Activated CD4-positive, CD25-positive, alpha-beta regulatory T cell treated with anti-CD3 and anti-CD28 coated beads, Interleukin-2, amount 50 U/mL, for 24 hours (primary cell): ENCODE measurements around the gene RPS4Y1.
"Not testable (repeated sequence)": the region's sequence is repeated elsewhere in the genome, so short reads cannot be mapped to it uniquely, and the experiment has no call there.

Source experiments
- ATAC-seq, 2 donors: fragments of 150-1000 bp; cut with Tn5 transposase; one replicate each; pipeline ENCODE4 v1.10.0; 2021; ENCODE audit warnings: mild to moderate bottlenecking in 1 of 2, moderate library complexity in 1 of 2

The RPS4Y1 gene

DNA sequence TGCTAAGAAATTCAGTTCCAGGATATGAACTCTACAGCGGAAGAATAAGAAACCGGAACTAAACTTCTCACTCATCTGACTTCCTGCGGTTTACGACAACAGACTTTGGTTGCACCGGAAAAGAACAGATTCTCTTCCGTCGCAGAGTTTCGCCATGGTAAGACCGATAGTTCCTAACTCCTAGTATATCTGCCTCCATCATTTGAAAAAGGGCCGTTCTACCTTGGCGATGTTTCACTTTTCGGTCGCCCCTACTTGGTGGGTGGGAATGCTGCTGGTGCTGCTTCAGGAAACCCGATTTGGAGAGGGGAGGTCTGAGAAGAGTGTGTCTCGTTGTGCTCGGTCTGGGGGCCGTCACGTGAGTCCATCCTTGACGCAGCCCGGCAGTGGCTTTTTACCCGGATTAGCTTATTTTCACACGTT lies at the start of gene RPS4Y1:
TSS of gene RPS4Y1 (plus strand) at position 132 of the 423 bp plus-strand sequence. CDS start at position 155, 23 bp downstream.
- peak; percentile 80 to 86 for ATAC-seq

DNA sequence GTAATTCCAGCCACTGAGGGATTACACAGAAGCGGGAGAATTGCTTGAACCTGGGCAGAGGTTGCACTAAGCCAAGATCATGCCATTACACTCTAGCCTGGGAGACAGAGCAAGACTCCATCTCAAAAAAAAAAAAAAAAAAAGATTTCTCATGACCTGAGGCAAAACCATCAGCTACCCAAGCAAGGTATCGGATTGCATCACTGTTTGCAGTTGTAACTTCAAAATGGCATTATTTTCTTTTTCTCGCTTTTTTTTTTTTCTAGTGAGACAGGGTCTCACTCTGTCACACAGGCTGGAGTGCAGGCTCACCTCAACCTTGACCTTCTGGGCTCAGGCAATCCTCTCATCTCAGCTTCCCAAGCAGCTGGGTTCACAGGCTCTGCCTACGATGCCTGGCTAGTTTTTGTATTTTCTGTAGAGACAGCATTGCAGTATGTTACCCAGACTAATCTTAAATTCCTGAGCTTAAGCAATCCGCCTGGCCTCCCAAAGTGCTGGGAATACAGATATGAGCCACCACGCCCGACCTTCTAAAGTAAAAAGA lies 44.4 kb upstream of the RPS4Y1 start:
- no peak for ATAC-seq

DNA sequence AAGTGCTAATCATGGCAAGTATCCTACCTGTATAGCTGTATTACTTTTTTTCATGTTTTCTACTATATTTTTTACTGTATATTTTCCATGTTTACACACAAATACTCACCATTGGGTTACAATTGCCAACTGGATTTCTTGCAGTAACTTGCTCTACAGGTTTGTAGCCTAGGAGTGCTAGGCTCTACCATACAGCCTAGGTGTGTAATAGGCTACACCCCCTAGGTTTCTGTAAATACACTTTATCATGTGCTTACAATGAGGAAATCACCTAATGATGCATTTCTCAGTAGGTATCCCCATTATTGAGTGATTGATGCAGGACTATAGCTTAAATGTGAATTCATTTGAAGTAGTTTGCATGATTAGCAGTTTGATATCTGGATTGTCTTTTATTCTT lies 43.4 kb upstream of the RPS4Y1 start:
- no peak for ATAC-seq

DNA sequence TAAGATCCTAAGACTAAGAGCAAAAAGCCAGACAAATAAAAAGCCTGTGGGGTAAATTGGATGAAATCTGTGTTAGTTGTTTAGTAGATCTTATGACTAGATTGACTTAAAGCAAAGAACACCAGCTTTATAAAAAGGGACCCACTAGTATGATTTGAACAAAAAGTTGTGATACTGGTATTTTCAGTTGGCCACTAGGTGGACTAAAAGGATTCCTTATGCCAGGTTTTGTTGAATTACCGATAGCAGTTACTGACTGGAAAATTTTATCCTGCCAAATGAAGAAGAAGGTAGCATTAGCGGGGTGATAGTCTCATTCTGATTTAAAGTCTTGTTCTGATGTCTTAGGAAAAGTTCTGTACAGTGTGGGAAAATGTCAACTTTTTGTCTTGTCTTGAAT lies 41.2 kb upstream of the RPS4Y1 start:
- ATAC-seq = no peak

DNA sequence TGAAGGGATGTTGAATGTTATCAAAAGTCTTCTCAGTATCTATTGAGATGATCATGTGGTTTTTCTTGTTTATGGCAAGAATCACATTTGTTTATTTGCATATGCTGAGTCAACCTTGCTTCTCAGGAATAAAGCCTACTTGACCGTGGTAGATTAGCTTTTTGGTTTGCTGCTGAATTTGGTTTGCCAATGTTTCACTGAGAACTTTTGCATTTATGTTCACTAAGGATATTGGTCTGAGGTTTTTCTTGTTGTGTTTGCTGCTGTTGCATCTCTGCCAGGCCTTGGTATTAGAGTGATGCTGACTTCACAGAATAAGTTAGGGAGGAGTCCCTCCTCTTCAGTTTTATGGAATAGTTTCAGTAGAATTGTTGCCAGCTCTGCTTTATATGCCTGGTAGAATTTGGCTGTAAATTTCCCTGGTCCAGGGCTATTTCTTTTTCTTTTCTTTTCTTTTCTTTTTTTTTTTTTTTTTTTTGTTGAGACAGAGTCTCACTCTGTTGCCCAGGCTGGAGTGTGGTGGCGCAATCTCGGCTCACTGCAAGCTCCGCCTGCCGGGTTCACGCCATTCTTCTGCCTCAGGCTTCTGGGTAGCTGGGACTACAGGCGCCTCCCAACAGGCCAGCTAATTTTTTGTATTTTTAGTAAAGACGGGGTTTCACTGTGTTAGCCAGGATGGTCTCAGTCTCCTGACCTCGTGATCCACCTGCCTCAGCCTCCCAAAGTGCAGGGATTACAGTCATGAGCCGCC lies 24.1 kb upstream of the RPS4Y1 start:
- ATAC-seq = not testable (repeated sequence)

DNA sequence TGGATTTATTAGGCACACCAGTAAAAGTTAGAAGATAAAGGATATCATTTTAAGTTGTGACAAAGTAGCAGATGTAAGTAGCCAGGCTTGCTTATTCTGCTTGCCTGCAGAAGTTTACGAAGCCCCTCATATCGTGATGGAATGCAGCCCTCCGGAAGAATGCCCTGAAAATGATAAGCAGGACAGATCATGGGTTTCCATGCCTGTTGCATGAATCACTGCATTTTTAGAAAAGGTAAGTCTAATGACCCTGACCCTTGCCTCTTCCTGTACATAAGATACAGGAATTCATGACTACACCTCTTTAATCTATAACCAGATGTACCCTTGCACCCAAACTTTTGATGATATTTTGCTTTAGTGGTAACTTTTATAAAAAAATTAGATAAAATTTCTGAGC lies 16.9 kb upstream of the RPS4Y1 start:
- no peak for ATAC-seq

DNA sequence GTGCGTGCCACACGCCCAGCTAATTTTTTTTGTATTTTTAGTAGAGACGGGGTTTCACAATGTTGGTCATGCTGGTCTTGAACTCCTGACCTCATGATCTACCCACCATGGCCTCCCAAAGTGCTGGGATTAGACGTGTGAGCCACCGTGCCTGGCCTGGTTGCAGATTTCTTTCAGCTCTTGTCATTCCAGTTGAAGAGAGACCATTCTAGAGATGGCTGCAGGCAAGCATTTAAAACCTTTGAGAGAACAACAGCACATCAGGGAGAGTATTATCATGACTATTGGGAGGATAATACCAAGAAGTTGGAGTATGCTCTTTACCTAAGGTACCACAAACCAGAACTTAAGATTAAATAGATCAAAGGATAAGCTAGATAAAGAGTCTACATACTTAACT lies 12.9 kb upstream of the RPS4Y1 start:
- ATAC-seq = no peak

DNA sequence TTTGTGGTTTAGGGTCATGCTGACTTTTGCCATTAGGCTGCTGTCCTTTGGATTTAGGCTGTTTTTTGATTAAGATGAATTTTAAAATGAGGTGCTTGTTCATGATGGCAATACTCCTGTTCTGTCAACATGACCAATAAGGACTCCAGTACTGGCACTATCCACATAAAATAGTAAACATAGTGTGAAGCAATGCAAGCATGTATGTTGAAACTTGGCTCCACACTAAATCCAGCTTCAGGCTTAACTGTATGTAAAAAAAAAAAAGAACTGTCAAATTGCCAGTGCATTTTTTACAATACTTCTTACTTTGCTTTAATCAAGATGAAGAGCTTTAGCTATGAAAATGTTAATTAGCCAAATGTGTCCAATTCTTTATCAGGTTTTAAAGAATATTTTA lies 6.2 kb upstream of the RPS4Y1 start:
- no peak for ATAC-seq

DNA sequence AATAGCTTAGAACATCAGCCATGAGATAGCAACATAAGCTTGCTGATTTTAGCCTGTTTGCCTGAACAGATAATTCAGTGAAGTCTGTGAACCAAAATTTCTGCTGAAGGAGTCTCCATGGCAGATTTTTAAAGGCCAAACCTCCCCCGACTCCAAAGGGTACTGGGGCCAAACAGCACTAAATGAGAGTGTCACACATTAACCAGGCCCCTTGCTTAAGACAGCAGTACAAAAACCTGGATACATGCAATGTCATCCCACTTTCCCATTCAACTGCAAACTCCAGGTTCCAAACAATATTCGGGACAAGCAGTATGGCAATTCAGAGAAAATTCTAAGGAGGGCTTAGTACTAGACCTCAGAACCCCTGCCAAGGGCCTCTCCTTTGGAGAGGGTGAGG lies 4.3 kb upstream of the RPS4Y1 start:
- no peak for ATAC-seq

DNA sequence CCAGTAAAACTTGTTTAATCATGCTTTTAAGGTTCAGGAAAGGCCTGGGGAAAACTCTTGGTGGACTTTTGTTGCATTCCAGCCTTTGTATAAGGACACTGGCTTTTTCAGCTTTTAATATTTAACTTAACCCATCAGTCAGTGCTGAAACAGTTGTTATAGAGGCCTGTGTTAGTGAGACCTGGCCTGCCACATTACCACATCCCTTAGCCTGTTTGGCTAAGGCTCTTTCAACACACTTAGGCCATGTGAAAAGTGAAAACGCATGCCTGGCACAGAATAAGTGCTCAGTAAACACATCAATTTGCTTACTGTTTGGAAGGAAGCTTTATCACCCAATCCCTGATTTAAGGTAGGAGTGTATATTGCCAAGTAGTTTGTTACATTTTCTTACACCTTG lies 3.5 kb upstream of the RPS4Y1 start:
- ATAC-seq = no peak

DNA sequence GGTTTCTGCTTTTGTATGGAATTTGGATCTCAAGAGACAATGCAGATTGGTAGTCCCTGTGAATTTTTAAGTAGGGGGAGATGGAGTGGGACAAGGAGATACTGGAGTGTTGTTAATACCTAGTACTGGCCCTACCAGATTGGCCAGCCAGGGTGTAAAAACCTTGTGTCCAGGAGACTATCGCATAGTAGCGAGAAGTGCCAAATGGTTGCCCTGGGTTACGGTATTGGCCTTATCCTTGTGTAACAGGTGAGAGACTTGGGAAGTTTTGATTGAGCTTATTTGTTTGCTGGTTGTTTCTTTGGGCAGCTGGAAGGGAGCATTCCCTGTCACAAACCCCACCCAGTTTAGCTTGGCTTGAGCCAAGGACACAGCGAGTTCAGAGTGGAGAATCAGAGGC lies 5.4 kb downstream of the RPS4Y1 start:
- no peak for ATAC-seq

DNA sequence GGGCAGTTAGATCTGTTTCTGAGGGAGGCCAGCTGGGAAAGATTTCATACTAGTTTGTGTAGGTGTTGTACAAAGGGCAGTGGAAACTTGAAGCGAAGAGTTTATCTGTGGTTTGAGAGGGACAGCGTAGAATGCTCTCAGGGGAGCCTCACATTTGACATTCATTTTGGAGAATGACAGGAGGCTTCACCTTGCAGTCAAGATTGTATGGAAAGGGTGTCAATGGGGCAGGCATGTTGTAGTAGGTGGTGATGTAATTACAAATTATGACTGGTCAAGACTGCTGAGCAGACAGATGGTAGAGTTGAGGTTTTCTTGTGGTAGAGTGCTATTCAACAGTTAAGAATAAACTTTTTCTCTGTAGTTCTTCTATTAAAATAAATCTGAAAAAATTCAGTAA lies 7.0 kb downstream of the RPS4Y1 start:
- ATAC-seq = no peak

DNA sequence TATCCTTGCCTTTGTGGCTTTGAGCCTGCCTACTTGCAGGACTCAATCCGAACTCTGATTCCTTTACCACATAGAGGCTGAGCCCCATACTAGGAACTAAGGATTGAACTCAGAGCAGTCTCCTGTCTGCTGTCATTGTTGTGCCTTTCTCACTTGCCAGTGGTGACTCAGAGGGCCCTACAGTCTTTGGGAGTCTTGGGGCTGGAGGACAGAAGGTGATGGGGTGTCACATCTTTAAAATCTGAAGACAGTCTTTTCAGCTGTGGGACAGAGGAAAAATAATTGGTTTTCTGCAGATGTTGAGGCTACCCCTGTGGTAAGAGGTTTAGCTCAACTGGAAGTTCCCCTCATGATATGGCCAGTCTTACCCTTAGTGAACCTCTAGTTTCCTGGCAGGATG lies 8.0 kb downstream of the RPS4Y1 start:
- ATAC-seq = no peak

DNA sequence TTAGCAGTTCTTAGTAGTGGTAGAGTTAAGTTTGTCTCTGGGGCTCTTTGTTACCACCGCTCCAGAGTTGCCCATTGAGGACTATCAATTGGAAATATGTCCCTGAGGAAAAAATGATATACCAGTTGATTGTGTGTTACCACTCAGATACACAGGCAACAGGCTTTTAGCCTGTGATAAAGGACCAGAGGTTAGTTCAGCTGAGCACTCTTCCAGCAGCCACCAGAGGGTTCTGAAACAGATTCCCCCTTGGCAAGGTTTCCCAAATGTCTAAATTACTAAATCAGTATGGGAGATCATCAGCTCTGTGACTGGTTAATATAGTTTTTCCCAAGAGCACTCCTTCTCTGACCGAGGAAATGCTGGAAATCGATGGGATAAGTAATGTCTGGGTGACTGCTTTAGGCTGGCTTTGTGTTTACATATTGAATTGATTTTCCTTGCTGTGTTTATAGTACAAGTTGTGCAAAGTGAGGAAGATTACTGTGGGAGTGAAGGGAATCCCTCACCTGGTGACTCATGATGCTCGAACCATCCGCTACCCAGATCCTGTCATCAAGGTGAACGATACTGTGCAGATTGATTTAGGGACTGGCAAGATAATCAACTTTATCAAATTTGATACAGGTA lies 12.9 kb downstream of the RPS4Y1 start:
- no peak for ATAC-seq

DNA sequence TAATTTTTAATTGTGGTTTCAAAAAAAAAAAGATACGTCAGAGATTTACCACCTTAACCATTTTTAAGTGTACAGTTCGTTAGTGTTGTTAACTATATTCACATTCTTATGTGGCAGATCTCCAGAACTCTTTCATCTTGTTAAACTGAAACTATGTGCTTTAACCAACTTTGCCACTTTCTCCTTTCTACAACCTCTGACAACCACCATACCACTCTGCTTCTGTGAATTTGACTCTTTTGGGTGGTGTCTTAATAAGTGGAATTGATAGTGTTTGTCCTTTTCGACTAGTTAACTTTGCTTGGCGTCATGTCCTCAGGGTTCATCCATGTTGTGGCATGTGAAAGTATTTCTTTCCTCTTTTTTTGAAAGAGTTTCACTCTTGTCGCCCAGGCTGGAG lies 15.7 kb downstream of the RPS4Y1 start:
- ATAC-seq = peak; percentile 81 to 85

DNA sequence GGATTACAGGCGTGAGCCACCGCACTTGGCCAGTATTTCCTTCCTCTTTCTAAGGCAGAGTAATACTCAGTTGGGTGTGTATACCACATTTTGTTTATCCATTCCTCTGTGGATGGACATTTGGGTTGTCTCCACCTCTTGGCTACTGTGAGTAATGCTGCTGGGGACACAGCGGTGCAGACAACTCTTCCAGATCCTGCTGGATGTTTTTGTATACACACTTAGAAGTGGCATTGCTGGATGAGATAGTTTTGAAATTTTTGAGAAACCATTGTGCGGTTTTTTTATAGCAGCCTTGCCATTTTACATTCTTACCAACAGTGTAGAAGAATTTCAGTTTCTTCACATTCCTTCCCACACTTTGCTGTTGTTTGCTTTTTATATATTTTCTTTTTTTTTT lies 16.3 kb downstream of the RPS4Y1 start:
- no peak for ATAC-seq

DNA sequence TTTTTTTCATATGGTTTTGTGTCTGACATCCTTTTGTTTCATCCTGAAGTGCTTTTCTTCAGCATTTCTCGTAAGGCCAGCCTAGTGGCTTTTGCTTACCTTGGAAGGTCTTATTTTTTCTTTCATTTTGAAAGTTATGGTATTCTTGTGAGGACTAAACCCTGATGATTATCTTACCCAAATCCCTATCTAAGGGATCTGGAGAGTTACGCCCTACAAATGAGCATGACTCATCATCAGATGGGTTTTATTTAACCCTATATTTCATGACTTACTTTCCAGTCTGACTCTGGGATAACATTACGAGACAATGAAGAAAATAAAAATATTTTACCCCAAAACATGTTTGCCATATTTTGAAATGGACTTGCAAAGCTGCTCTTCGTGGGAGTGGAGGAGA lies 18.4 kb downstream of the RPS4Y1 start:
- no peak for ATAC-seq

DNA sequence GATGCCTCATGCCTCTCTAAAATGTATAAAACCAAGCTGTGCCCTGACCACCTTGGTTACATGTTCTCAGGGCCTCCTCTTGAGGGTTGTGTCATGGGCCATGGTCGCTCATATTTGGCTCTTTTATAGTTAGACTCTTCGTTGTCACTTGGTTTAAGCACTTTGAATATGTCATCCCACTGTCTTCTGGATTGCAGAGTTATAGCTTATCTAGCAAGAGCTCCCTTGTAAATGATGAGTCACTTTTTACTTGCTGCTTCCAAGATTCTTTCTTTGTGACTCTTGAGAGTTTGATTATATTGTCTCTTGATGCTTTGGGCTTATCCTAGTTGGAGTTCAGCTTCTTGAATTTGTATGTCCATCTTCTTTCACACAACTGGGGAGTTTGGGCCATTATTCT lies 19.1 kb downstream of the RPS4Y1 start:
- ATAC-seq = no peak

DNA sequence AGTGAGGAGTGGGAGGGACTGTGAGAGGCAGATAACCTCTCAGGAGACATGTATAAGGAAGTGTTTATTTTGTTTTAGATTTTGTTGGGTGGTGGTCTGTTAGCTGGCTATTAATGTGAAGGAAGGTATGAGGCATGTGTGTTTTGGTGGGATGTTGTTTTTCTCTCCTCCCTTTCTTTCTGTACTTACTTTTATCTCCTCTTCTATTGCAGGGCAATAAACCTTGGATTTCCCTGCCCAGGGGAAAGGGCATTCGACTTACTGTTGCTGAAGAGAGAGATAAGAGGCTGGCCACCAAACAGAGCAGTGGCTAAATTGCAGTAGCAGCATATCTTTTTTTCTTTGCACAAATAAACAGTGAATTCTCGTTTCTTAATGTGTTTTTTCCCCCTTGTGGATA lies 25.2 kb downstream of the RPS4Y1 start:
- no peak for ATAC-seq

DNA sequence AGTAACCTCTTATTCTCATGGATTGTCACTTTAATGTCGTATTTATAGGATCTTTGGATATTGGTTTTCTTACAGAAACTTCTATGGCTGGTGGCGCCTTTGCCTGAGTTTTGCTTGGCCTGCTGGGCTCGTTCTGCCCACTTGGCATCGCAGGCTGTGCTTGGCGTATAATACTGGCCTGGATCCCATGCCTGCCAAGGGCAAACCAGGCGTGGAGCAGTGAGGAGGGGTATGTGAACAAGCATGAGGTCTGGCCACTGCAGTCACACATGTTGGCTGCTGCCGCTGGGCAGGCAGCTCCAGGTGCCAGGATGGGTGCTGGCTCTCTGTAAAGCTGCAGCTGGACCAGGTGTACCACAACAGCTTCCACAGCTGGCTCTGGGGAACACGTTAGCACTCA lies 26.1 kb downstream of the RPS4Y1 start:
- ATAC-seq = no peak

DNA sequence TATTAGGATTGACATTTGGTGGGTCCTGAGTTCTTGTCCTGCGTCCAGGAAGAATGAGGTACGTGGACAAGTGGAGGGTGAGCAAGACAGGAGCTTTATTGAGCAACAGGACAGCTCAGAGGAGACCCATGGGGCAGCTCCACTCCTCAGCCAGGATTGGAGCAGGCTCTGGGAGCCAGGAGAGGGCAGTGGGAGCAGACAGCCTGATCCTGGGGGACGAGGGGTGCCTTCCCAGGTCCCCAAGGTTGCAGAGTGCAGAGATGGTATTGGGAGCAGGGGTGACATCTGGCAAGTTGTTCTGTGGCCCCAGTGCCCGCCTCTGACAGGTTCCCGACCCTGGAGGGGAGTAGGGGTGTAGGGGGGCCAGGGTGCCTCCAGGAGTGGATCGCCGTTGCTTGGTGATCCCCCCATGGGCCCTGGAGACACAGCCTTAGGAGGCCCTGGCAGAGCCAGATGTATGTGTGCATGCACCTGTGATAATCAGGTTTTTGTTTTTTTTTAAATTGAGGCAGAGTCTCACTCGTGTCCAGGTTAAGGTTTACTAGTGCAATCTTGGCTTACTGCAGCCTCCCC lies 26.7 kb downstream of the RPS4Y1 start:
- no peak for ATAC-seq

DNA sequence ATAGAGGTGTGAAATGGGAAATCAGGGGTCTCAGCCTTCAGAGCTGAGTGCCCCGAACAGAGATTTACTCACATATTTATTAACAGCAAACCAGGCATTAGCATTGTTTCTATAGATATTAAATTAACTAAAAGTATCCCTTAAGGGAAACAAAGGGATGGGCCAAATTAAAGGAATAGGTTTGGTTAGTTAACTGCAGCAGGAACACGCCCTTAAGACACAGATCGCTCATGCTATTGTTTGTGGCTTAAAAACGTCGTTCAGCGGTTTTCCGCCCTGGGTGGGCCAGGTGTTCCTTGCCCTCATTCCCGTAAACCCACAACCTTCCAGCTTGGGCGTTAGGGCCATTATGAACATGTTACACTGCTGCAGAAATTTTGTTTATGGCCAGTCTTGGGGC lies 30.8 kb downstream of the RPS4Y1 start:
- not testable (repeated sequence) for ATAC-seq

DNA sequence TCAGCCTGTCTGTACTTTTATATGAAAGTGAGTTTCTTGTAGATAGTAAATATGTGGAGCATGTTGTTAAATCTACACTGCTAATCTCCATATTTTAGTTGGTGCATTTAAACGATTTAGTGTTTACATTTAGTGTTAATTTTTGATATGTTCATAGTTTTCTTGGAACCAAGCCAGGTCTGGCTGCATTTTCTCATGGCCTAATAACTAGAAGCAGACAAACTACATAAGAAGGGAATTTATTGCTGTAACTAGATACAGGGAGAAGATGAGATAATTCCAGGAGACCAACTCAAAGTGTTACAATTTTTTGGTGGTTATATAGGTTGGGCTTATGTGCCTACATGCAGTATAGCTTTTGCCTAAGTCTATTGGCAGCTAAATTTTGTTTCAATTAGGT lies 32.8 kb downstream of the RPS4Y1 start:
- ATAC-seq = no peak

DNA sequence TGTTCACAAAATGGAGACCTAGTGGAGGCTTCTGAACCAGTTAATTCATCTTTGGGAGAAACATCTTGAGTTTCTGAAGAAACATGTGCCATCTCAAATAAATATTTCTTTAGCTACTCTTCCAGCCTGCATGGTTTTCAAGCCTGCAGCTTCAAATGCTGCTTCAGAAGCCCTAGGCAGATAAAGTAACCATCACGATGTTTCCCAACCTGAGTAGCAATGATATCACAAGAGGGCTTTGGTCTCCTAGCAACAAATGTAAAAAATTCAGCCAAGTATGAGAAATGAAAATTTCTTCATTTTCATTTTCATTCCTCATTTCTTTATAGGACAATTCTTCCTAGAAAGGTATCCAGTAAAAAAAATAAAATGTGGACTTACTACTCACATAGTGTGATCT lies 42.2 kb downstream of the RPS4Y1 start:
- no peak for ATAC-seq
